ENCODE measurements around the gene CEACAM16.

- TF ChIP-seq CTCF (IDR thresholded peaks at IDR 0.05) (no peak), POLR2A (IDR thresholded peaks at IDR 0.05) (no peak)
These were observed 29.2 kb downstream of the CEACAM16 start for GRCh38 chr19:44728178-44728577.
